ENCODE measurements around the gene C19orf53. TPM values are rescaled to one million over a fixed set of nuclear protein-coding genes. Genes with fewer than 3 reads are reported as not detected.

Gene C19orf53
- total RNA-seq, 1 donor from 2014 or later = 98.4 TPM

GRCh38 chr19:13807421-13808021 lies 33.3 kb downstream of the C19orf53 start:
- Mint-ChIP-seq H3K9me3 (ENCODE audit: unreplicated experiment) (no peaks in the 10 kb centered on the region), H3K4me3 (ENCODE audit: unreplicated experiment) (no peak overlapping the region), H3K36me3 (ENCODE audit: low read depth, unreplicated experiment) (peaks cover 12% of the 10 kb centered on the region)

GRCh38 chr19:13808856-13809255 lies 34.6 kb downstream of the C19orf53 start:
- Mint-ChIP-seq H3K4me1 (ENCODE audit: unreplicated experiment) (no peaks in the 10 kb centered on the region), H3K27ac (ENCODE audit: unreplicated experiment) (no peak overlapping the region), H3K36me3 (ENCODE audit: low read depth, unreplicated experiment) (peaks cover 15% of the 10 kb centered on the region), H3K4me3 (ENCODE audit: unreplicated experiment) (no peak overlapping the region), H3K9me3 (ENCODE audit: unreplicated experiment) (no peaks in the 10 kb centered on the region), H3K27me3 (ENCODE audit: unreplicated experiment) (peaks cover 2% of the 10 kb centered on the region)
- TF ChIP-seq CTCF (IDR thresholded peaks at IDR 0.05; ENCODE audit: unreplicated experiment) = no peak
- DNase-seq (ENCODE audit: low spot score) = no peak

More at GRCh38 chr19:13807421-13808021, 33.3 kb downstream of the C19orf53 start:
- no peak for DNase-seq (ENCODE audit: low spot score)
- Mint-ChIP-seq H3K27me3 (ENCODE audit: unreplicated experiment) (peaks cover 2% of the 10 kb centered on the region), H3K27ac (ENCODE audit: unreplicated experiment) (no peak overlapping the region), H3K4me1 (ENCODE audit: unreplicated experiment) (no peaks in the 10 kb centered on the region)
- no peak for TF ChIP-seq CTCF (IDR thresholded peaks at IDR 0.05; ENCODE audit: unreplicated experiment)

- peaks cover 2% of the 10 kb centered on the region for H3K27me3 Mint-ChIP-seq (ENCODE audit: unreplicated experiment)
- H3K27ac Mint-ChIP-seq (ENCODE audit: unreplicated experiment) = no peak overlapping the region
- no peaks in the 10 kb centered on the region for H3K4me1 Mint-ChIP-seq (ENCODE audit: unreplicated experiment)
- peaks cover 18% of the 10 kb centered on the region for H3K36me3 Mint-ChIP-seq (ENCODE audit: low read depth, unreplicated experiment)
- H3K4me3 Mint-ChIP-seq (ENCODE audit: unreplicated experiment) = no peak overlapping the region
- H3K9me3 Mint-ChIP-seq (ENCODE audit: unreplicated experiment) = no peaks in the 10 kb centered on the region
- no peak for DNase-seq (ENCODE audit: low spot score)
- no peak for TF ChIP-seq CTCF (IDR thresholded peaks at IDR 0.05; ENCODE audit: unreplicated experiment)
Observed at GRCh38 chr19:13812544-13812943, 38.3 kb downstream of the C19orf53 start.

GRCh38 chr19:13813147-13813546 lies 38.9 kb downstream of the C19orf53 start:
- Mint-ChIP-seq H3K4me1 (ENCODE audit: unreplicated experiment) (no peaks in the 10 kb centered on the region), H3K9me3 (ENCODE audit: unreplicated experiment) (no peaks in the 10 kb centered on the region), H3K4me3 (ENCODE audit: unreplicated experiment) (peak overlapping the region; percentile 15), H3K36me3 (ENCODE audit: low read depth, unreplicated experiment) (peaks cover 18% of the 10 kb centered on the region), H3K27me3 (ENCODE audit: unreplicated experiment) (peaks cover 2% of the 10 kb centered on the region), H3K27ac (ENCODE audit: unreplicated experiment) (no peak overlapping the region)
- DNase-seq (ENCODE audit: low spot score) = no peak
- no peak for TF ChIP-seq CTCF (IDR thresholded peaks at IDR 0.05; ENCODE audit: unreplicated experiment)

- no peak for TF ChIP-seq CTCF (IDR thresholded peaks at IDR 0.05; ENCODE audit: unreplicated experiment)
- no peaks in the 10 kb centered on the region for H3K9me3 Mint-ChIP-seq (ENCODE audit: unreplicated experiment)
- H3K36me3 Mint-ChIP-seq (ENCODE audit: low read depth, unreplicated experiment) = peaks cover 14% of the 10 kb centered on the region
- no peak overlapping the region for H3K4me3 Mint-ChIP-seq (ENCODE audit: unreplicated experiment)
- no peaks in the 10 kb centered on the region for H3K4me1 Mint-ChIP-seq (ENCODE audit: unreplicated experiment)
- no peaks in the 10 kb centered on the region for H3K27me3 Mint-ChIP-seq (ENCODE audit: unreplicated experiment)
- DNase-seq (ENCODE audit: low spot score) = no peak
- no peak overlapping the region for H3K27ac Mint-ChIP-seq (ENCODE audit: unreplicated experiment)
Observed at GRCh38 chr19:13814550-13814949, 40.3 kb downstream of the C19orf53 start.

All from endothelial cell (in vitro differentiated cells).